HG03575 (cell line): ENCODE results near the gene AIM2.
A peak's percentile ranks its signal among the peaks of the same experiment; 100 is the strongest.
"Not testable (repeated sequence)": the region's sequence is repeated elsewhere in the genome, so short reads cannot be mapped to it uniquely, and the experiment has no call there.

Experiments
- ATAC-seq: cut with Tn5 transposase; IDR thresholded peaks from one replicate; pipeline ENCODE4 v1.9.1; 2021; ENCODE audit not compliant: unreplicated experiment, insufficient number of reproducible peaks, low FRiP score; ENCODE audit errors: extremely low read depth

The AIM2 gene

DNA sequence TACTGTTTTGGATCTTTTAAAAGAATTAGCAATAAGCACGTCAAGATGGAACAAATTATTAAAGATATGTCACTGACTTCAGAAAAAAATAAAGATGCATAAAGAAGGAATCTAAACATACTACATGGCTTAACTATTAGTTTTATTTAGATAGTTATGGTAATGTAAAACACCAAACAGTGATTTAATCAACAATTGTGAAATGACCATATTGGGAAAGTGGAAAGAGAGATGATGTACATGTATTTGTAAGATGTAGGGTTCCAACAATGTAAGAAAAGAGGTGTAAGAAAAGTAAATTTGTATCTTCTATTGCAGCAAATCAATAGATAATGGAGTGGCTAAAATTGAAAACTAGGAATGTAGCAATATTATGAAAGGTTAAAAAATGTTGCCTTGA is 6.4 kb upstream of the AIM2 start:
- ATAC-seq, result no peak

DNA sequence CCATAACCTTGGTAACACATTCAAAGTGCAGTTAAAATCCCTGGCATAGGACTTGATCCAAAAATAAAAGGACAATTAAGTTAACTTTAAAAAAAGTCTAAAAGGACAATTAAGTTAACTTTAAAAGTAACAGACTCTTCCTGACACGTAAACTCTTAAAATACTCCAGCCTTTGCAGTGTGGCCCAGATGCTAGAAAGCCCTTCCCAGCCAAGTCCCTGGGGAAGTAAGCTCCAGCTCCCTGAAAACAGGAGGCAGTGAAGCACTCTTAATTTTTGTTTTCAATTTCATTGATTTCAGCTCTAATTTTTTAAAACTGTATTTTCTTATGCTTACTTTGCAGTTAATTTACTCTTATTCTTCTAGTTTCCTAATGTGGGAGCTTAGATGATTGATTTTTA is 5.1 kb upstream of the AIM2 start:
- no peak for ATAC-seq

DNA sequence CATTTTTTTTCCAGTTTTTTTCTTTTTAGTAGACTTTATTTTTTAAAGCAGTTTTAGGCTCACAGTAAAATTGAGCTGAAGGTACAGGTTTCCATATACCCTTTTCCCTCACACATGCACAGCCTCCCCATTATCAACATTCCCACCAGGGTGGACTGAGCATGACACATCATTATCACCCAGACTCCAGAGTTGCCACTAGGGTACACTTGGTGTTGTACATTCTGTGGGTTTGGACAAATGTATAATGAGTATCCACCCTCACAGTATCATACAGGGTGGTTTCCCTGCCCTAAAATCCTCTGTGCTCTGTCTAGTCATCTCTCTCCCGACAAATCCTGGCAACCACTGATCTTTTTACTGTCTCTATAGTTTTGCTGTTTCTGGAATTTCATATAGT is 3.0 kb upstream of the AIM2 start:
- ATAC-seq, result no peak

DNA sequence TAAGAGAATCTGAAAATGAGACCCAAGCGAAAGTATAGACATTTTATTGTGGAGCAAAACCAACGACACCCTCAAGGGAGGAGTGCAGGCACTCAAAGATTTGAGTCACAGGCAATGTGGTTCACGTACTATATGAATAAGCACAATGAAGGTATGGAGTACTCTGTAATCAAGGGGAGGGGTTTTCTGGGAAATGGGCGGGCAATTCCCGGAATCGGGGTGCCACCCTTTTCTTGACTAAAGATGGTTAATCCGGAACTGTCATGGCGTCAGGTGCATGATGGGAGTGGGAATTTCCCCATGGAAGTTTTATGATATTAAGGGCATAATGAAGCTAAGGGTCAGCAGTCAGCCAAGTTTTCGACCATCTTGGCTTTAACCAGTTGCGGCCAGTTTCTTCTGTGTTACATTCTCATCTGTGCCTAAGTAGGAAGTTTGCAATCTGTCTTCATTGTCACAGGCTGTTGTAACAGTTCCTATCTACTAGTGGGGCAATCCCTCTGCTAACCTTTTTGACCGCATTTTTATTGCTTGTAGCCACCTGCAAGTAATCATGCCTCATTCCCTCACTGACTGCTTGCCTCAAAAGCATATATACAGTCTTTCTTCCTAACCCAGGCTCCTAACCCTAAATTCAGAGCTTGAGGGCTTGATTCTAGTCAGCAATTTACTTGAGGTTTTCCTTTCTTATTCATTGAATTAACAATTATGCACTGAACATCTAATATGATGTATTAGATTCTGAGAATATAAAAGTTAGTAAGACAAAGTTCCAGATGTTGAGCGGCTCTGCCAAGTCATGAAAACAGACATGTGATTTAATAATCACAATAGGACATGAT is 775 bp upstream of the AIM2 start:
- peak; percentile 43 for ATAC-seq

DNA sequence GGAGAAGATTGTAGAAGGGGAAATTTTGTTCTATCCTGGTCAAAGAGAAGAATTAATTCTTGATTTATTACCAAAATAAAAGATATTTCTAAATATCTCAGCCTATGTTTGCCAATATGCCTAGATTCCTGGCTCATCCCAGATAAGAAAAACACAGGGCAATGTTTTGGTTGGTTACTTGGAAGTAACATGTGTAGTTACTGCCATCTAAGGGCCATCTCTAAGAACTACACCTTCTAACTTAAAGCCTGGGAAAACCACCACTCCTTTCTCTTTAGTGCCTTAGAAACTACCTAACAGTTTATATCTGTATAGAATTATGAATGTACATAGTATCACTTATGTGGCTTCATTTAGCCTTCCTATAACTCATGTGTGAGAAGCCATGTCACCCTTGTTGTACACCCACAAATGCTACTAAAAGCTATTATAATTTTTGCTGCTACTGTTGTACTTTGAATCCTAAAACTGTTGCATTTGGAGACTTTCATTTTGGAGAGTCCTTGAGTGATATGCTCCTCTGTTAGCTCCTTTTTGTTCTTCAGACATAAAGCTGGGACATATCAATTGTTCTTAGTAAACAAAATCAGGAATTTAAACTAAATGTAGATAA is 4.5 kb downstream of the AIM2 start:
- ATAC-seq, result no peak

DNA sequence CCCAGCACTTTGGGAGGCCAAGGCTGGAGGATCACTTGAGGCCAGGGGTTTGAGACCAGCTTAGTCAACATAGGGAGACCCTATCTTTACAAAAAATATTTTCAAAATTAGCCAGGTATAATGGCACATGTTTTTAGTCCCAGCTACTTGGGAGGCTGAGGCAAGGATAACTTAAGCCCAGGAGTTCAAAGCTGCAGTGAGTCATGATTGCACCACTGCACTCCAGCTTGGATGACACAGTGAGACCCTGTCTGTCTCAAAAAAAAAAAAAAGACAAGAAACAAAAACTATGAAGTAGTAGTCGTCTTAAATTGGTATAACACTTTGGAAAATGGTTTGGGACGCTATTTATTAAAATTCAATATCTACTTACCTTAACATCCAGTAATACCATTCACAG is 7.7 kb downstream of the AIM2 start:
- ATAC-seq, result no peak

DNA sequence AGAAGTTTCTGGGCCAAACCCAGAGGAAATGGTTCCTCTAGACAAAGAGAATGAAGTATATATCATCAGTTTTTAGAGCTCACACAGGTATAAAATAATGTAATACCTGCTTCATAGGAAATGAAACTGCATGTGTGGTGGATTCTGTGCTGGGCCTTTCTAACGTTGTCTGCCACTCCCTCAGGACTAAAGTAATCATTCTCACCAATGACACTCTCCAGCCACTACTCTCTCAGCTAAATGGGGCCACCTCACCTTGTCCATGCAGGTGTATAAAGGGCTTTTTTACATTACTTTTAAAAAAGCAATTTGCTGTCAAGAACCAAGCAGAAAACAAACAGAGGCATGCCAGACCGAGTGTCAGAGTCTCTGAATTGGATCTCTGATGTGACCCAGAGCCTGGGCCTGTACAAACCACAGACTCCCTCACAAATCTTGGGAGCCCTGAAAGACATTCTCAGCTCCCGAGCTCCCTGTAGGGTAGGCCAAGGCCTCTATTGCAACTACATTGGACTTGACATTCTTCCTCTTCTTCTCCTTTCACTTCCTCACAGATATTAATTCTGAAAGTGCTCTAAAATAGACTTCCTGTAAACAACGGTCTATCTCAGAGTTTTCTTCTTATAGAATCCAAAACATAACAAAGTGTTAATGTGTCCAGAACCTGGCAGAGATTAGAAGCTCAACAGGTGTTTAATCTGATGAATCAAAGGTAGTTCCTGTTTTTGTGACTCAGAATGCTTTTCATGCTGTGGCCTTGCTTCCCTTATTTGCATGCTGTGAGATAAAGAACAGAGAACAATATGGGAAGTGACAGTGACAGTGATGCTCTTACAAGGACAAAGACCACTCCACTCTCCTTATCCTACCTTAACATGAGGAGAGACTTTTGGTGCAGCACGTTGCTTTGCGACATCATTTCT is 8.6 kb downstream of the AIM2 start:
- peak; percentile 83 for ATAC-seq

DNA sequence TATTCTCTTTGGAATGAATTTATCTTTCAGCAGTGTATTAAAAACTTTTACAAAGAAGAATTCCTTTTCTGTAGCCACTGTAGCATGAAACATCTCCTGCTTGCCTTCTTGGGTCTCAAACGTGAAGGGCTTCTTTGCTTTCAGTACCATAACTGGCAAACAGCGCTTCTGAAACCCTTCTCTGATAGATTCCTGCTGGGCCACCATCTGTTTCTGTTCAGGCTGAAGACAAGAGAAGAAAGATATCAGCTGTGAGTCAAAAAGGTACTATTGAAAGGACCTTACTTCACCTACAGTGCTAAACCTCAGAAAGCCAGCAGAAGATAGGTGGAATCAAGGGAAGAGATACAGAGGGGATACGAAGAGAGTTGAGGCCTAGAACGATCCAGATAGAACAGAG is 10.5 kb downstream of the AIM2 start:
- no peak for ATAC-seq

DNA sequence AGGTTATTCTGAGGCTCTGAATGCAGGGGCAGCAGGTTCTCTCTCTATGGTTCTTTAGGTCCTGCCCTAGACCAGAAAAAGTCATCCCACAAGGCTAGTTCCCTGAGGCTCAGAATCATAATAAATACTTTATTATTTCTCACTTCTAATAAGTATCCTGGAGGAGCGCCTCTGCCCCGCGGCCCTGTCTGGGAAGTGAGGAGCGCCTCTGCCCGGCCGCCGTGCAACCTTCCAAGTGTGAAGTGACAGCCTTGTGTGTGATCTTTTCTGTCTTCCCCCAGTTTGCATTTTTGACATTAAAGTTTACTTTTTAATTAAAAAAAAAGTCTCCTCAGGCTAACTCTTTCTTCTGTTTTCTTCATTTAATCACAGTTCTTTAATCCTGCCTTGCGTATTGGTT is 11.5 kb downstream of the AIM2 start:
- ATAC-seq, result no peak

DNA sequence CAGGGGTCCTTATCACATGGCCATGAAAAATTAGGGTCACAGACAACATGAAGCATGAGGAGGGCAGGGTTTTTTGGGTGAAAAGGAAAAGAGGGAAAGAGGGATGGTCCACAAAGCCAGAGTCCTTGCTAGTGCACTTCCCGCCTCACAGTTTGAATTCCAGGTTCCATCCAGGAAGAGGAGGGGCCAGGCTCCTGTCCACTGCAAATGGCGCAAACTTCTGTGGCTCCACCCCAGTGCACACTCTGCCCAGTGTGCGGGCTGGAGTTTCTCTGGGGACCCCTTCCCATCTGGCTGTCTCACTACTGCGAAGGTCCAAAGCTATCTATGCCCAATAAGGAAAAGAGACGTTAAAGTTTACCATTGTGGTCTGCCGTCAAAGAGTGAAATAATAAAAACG is 17.8 kb downstream of the AIM2 start:
- no peak for ATAC-seq

DNA sequence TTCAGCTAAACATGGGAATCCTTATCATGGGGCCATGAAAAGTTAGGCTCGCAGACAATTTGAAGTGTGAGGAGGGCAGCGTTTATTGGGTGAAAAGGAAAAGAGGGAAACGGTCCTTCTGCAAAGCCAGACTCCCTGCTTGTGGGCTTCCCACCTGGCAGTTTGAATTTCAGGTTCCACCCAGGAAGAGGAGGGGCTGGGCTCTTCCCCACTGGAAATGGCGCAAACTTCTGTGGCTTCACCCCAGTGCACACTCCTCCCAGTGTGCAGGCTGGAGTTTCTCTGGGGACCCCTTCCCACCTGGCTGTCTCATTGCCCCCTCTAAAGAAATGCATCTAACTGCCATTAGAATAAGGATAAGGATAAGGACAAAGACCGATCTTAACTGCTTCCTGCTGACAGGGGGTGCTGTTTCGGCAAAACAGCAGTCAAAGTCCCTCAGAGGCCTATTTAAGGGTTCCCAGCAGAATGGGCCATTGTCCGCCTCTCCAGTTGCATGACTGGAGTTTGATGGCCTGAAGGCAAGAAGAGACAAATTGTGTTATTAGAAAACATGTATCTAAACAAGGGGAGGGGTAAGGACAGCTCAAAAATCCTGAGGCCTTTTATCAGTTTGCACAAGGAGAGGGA is 20.4 kb downstream of the AIM2 start:
- no peak for ATAC-seq

DNA sequence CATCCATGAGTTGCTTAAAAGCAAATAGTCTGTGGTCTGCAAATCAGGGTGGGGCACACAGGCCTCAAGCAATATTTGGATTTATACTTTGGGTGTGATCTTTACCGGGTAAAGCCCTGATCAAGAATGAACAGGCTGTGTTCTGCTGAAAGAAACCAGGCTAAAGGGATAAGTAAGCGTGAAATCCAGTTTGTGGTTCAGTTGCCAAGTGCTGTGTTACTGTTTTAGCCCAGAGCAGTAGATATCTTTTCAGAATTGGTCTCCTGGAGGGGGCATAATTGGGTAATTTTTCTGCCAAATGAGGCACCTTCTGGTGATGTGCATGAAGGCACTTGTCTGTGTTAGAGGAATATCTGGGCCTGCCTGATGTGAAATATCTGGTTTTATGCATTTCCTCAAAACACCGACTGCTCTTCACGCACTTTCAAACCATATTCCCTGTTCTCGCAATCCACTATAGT is 21.4 kb downstream of the AIM2 start:
- ATAC-seq, result no peak

DNA sequence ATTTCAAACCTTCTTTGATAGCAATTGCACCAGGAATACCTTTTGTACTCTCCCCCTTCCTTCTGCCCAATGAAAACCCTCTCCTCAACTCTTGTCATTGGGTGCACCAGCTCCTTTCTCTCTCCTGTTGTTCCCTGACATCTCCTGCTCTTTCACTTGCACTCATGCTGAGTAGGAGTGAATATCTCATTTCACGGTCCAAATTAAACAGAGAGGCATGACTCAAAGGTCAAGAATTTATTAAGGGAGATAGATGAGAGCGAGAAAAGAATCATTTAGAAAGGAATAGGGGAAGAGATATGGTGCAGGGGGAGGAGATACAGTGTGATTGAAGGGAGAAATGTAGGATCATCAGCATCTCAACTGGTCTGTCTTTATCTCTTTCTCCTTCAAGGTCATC is 22.1 kb downstream of the AIM2 start:
- no peak for ATAC-seq

DNA sequence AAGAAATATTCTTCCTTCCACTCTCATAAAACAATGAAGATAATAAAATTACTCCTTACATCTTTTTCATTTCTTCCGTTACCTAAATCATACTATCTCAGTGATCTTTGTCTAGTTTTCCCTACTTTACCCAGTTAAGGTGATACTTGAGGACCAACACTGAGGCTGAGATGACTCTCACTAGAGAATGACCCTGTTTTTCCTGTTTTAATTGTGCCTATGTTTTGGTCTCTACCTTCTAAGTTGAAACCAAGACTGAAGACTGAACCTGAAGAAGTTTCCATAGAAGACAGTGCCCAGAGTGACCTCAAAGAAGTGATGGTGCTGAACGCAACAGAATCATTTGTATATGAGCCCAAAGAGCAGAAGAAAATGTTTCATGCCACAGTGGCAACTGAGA is 25.1 kb downstream of the AIM2 start:
- ATAC-seq, result no peak

DNA sequence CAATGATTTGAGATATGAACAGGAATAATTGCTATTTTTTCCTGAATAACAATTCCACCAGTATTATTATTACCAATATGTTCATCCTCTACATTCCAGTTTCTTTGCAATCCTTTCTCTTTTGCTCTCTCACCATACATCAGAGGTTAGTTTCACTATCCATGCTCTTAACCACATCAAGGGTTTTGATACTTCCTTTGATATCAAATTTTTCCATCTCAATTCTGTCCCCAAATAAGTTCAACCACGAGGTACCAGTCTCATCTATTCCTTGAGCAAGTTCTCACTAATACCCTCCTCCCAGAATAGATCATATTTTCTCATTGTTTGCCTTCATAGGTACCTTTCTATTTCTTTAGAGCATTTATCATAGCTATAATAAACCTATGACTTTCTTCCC is 30.1 kb downstream of the AIM2 start:
- ATAC-seq, result not testable (repeated sequence)

DNA sequence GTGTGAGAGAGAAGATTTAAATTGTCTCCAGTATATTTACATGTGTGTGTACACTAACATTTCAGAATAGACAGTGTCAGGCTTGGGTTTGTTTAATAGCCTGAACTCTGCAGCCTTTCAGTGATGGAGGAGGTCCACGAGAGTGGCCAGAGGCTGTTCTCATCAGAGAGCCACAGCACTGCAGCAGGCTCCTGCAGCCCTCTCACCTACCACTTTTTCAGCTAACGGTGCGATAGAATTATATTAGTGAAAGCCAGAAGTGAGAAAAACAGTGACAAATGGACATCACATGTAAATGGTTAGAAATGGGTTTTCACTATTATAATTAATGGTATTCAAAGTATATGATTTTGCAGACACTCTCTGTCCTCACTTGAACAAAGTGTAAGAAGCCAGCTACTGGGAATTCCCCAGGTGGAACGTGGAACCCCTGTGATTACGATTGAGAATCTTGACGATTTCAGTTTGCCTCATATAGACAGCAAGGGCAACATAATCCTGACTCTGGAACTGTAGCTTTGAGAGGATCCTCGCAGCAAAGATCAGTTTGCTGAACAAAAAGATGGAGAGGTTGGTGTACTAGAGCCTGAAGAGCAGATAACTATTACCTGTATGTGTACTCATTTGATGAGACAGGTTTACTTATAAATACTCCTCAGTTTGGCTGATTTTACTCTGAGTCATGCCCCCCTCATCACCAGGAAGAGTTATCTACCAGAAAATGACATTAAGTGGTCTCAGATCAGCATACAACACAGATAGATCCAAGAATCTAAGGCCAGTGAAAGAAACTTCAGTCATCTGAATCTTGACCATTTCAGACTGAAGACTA is 35.5 kb downstream of the AIM2 start:
- no peak for ATAC-seq

DNA sequence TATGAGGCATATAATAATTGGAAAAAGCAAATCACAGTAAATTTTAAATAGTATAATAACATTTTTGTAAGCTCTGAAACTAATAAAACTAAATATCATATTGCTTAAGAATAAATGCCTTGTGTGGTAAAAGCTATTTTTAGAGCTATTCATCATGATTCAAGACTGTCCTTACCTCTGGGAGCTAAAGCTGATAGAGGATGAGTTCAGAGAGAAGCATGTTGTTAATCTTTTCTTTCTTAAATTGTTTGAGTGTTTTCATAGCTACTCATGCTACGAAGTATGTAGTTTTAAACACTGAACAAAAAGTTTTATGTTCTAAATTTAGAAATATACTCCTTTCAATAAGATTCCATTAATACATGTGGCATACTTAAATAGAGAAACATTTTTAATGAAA is 36.4 kb downstream of the AIM2 start:
- ATAC-seq, result no peak

DNA sequence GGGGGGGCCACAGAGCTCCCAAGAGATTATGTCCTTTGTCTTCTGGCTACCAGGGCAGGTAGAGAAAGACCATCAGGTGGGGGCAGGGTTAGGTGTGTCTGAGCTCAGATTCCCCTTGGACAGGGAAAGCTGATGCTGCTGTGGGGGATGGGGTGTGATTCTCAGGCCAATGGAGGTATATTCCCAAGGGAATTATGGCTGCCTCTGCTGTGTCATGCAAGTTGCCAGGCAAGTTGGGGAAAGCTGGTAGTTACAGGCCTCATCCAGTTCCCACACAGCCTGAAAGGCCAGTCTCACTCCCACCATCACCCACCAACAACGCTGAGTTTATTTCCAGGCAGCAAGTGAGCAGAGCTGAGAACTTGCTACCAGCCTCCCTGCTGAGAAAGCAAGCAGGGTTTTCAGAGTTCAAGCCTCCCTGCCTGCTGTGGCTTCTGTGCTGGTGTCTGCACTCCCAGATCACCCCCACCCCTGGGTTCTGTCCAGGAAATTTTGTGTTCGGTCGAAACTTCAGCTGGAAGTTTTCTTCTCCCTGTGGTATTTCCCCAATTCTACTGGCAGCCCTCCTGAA is 45.6 kb downstream of the AIM2 start:
- ATAC-seq, result no peak
